IMR-90 (cell line): Measurements from ENCODE around the gene ARPC4. TPM values are rescaled to one million over a fixed set of nuclear protein-coding genes. Genes with fewer than 3 reads are reported as not detected.

Experiments
- ATAC-seq: fragments of 200-7000 bp; cut with Tn5 transposase; 2 replicates; pipeline ENCODE4 v1.9.1; 2020; ENCODE audit warnings: low read depth, mild to moderate bottlenecking, moderate library complexity
- BruUV-seq: library from RNA; stranded (reverse); fragments of 400-500 nt; replicated peaks from 2 replicates; lab custom pipeline; 2021; lab: Mats Ljungman, UMichigan
- CTCF ChIA-PET: fragments of 300-600 bp; formaldehyde crosslinking; extraction: SDS; loops from one replicate; lab custom pipeline; 2021; ENCODE audit warnings: antibody characterized with exemption; lab: Yijun Ruan, JAX
- POLR2A ChIA-PET: fragments of 300-600 bp; sonication (Branson Sonifier 250); formaldehyde crosslinking; loops from one replicate; lab custom pipeline; 2022; ENCODE audit warnings: antibody characterized with exemption; ENCODE audit not compliant: unreplicated experiment; lab: Charles Lee
- DNase-seq: peaks from one replicate; pipeline ENCODE4 v3.0.0; 2013
- H2AFZ ChIP-seq: replicated peaks from 2 replicates; pipeline ENCODE3; 2013; ENCODE audit warnings: low read length, mild to moderate bottlenecking; ENCODE audit not compliant: poor library complexity
- H2AK5ac ChIP-seq: 2 replicates; pipeline ENCODE4 v1.6.1; 2013; ENCODE audit warnings: low read depth, low read length, inconsistent platforms
- H2AK9ac ChIP-seq: replicated peaks from 2 replicates; pipeline ENCODE3; 2013; ENCODE audit warnings: mild to moderate bottlenecking, low read depth, low read length, moderate library complexity; ENCODE audit not compliant: poor library complexity
- H2BK120ac ChIP-seq: 2 replicates; pipeline ENCODE4 v1.6.1; 2013; ENCODE audit warnings: low read depth, low read length, inconsistent platforms
- H2BK15ac ChIP-seq: 3 replicates; pipeline ENCODE4 v1.6.1; 2013; ENCODE audit warnings: low read depth, low read length, inconsistent platforms
- H2BK20ac ChIP-seq: 2 replicates; pipeline ENCODE4 v1.6.1; 2013; ENCODE audit warnings: low read depth, mild to moderate bottlenecking, inconsistent platforms, low read length, moderate library complexity
- H2BK5ac ChIP-seq: 2 replicates; pipeline ENCODE4 v1.6.1; 2013; ENCODE audit warnings: mild to moderate bottlenecking, low read depth, low read length, inconsistent platforms; ENCODE audit not compliant: poor library complexity, severe bottlenecking
- H3K14ac ChIP-seq: replicated peaks from 2 replicates; pipeline ENCODE4 v1.6.1; 2013; ENCODE audit warnings: low read depth, low read length, inconsistent platforms
- H3K18ac ChIP-seq: 2 replicates; pipeline ENCODE4 v1.6.1; 2013; ENCODE audit warnings: low read depth, low read length, control low read depth
- H3K23ac ChIP-seq: 2 replicates; pipeline ENCODE4 v1.6.1; 2013; ENCODE audit warnings: low read depth, low read length, inconsistent platforms
- H3K27ac ChIP-seq: 2 replicates; pipeline ENCODE4 v1.5.1; 2013; ENCODE audit warnings: mild to moderate bottlenecking, control low read depth, low read length; ENCODE audit not compliant: insufficient read depth
- H3K27me3 ChIP-seq: 2 replicates; pipeline ENCODE4 v1.6.1; 2013; ENCODE audit warnings: low read length; ENCODE audit not compliant: control insufficient read depth, insufficient read depth
- H3K36me3 ChIP-seq: 2 replicates; pipeline ENCODE4 v1.6.1; 2013; ENCODE audit warnings: low read length, mixed read lengths; ENCODE audit not compliant: control insufficient read depth, insufficient read depth
- H3K4ac ChIP-seq: 2 replicates; pipeline ENCODE4 v1.6.1; 2013; ENCODE audit warnings: low read depth, low read length, inconsistent platforms
- H3K4me1 ChIP-seq: 2 replicates; pipeline ENCODE4 v1.6.1; 2013; ENCODE audit warnings: low read length, mixed read lengths; ENCODE audit not compliant: control insufficient read depth, insufficient read depth
- H3K4me2 ChIP-seq: 2 replicates; pipeline ENCODE4 v1.6.1; 2013; ENCODE audit warnings: low read depth, mild to moderate bottlenecking, control low read depth, low read length, moderate library complexity
- H3K4me3 ChIP-seq: 2 replicates; pipeline ENCODE4 v1.5.1; 2013; ENCODE audit warnings: low read depth, mild to moderate bottlenecking, control low read depth, low read length, moderate library complexity; ENCODE audit not compliant: insufficient read depth
- H3K56ac ChIP-seq: 2 replicates; pipeline ENCODE4 v1.6.1; 2013; ENCODE audit warnings: low read length, inconsistent platforms; ENCODE audit not compliant: insufficient read depth; ENCODE audit errors: extremely low read depth
- H3K79me1 ChIP-seq, 2 experiments: 2 replicates each; pipeline ENCODE4 v1.6.1; 2013; ENCODE audit warnings: low read length in 2 of 2, inconsistent platforms in 1 of 2, low read depth in 1 of 2
- H3K9ac ChIP-seq: 2 replicates; pipeline ENCODE4 v1.6.1; 2013; ENCODE audit warnings: low read depth, low read length, control low read depth
- H3K9me1 ChIP-seq: 2 replicates; pipeline ENCODE4 v1.6.1; 2013; ENCODE audit warnings: low read length, inconsistent platforms; ENCODE audit not compliant: insufficient read depth
- H3K9me3 ChIP-seq: 2 replicates; pipeline ENCODE4 v1.6.1; 2013; ENCODE audit warnings: low read length; ENCODE audit not compliant: control insufficient read depth, insufficient read depth
- H4K20me1 ChIP-seq: 2 replicates; pipeline ENCODE4 v1.6.1; 2013; ENCODE audit warnings: low read length, inconsistent platforms; ENCODE audit not compliant: insufficient read depth
- H4K5ac ChIP-seq: 2 replicates; pipeline ENCODE4 v1.6.1; 2013; ENCODE audit warnings: mild to moderate bottlenecking, low read depth, low read length, control low read depth
- H4K8ac ChIP-seq, 2 experiments: 2 replicates each; pipeline ENCODE4 v1.6.1; 2013; ENCODE audit warnings: low read depth in 2 of 2, low read length in 2 of 2, control low read depth in 1 of 2, inconsistent platforms in 1 of 2
- H4K91ac ChIP-seq: 2 replicates; pipeline ENCODE4 v1.6.1; 2013; ENCODE audit warnings: low read depth, low read length, inconsistent platforms; ENCODE audit not compliant: insufficient read depth
- BHLHE40 ChIP-seq: fragments of 150-350 bp; IDR thresholded peaks from 2 replicates; pipeline ENCODE4 v1.6.1; 2016; ENCODE audit warnings: mild to moderate bottlenecking, low read depth, low read length
- CEBPB ChIP-seq: IDR thresholded peaks from 2 replicates; pipeline ENCODE4 v1.6.1; 2012; ENCODE audit warnings: low read depth, low read length, improper control_type of control experiment
- CHD1 ChIP-seq: IDR thresholded peaks from 2 replicates; pipeline ENCODE4 v1.6.1; 2012; ENCODE audit warnings: low read depth, low read length, improper control_type of control experiment
- FOS ChIP-seq: fragments of 150-350 bp; IDR thresholded peaks from 2 replicates; pipeline ENCODE4 v1.6.1; 2016; ENCODE audit warnings: low read depth, low read length
- MAFK ChIP-seq: IDR thresholded peaks from 2 replicates; pipeline ENCODE4 v1.6.1; 2012; ENCODE audit warnings: low read depth, low read length, improper control_type of control experiment
- MAZ ChIP-seq: IDR thresholded peaks from 2 replicates; pipeline ENCODE4 v1.6.1; 2012; ENCODE audit warnings: low read depth, mild to moderate bottlenecking, low read length, improper control_type of control experiment, moderate library complexity, borderline replicate concordance
- MXI1 ChIP-seq: IDR thresholded peaks from 2 replicates; pipeline ENCODE4 v1.6.1; 2012; ENCODE audit warnings: low read depth, mild to moderate bottlenecking, low read length, moderate library complexity, borderline replicate concordance
- NFE2L2 ChIP-seq: fragments of 150-350 bp; IDR thresholded peaks from 2 replicates; pipeline ENCODE4 v1.6.1; 2016; ENCODE audit warnings: low read depth, mild to moderate bottlenecking, low read length
- POLR2A ChIP-seq: IDR thresholded peaks from 2 replicates; pipeline ENCODE4 v1.6.1; 2012; ENCODE audit warnings: mild to moderate bottlenecking, low read depth, low read length
- RAD21 ChIP-seq: IDR thresholded peaks from 2 replicates; pipeline ENCODE4 v1.6.1; 2012; ENCODE audit warnings: low read length, improper control_type of control experiment
- RCOR1 ChIP-seq: IDR thresholded peaks from 2 replicates; pipeline ENCODE4 v1.6.1; 2012; ENCODE audit warnings: mild to moderate bottlenecking, low read length, improper control_type of control experiment; ENCODE audit not compliant: insufficient replicate concordance
- RFX5 ChIP-seq: IDR thresholded peaks from 2 replicates; pipeline ENCODE4 v1.8.0; 2012; ENCODE audit warnings: low read depth, mild to moderate bottlenecking, low read length, moderate library complexity
- SMC3 ChIP-seq: fragments of 150-350 bp; IDR thresholded peaks from 2 replicates; pipeline ENCODE4 v1.6.1; 2016; ENCODE audit warnings: low read depth, mild to moderate bottlenecking, antibody characterized with exemption, low read length, moderate library complexity
- WGBS, 2 experiments: methylation state at CpG; one replicate each; pipeline versions ENCODE4 v1.1.5 to v1.1.7; 2013; ENCODE audit warnings: missing lambda C conversion rate in 2 of 2; ENCODE audit not compliant: insufficient read length in 1 of 2; ENCODE audit errors: extremely low coverage in 2 of 2; 5-methylcytosine and 5-hydroxymethylcytosine counted together
- dilution Hi-C: fragments of 300-500 bp; cut with HindIII; formaldehyde crosslinking; loops from one replicate; pipeline ENCODE4 v1.14.3; 2018; ENCODE audit warnings: low sequenced_read_pairs; ENCODE audit not compliant: unreplicated experiment
- in situ Hi-C: fragments of 300-500 bp; cut with MboI; formaldehyde crosslinking; loops from 3 replicates; pipeline ENCODE4 v1.14.3; 2019; ENCODE audit warnings: low sequenced_read_pairs, inconsistent platforms, mixed read lengths
- intact Hi-C: fragments of 100-400 bp; cut with micrococcal nuclease; formaldehyde crosslinking; loops from 2 replicates; pipeline ENCODE4 v1.10.0; 2022
- polyA plus RNA-seq, 3 experiments: library from polyadenylated mRNA; depleted of rRNA; stranded (reverse); fragments of >200 nt; gene quantifications; 2 replicates each; pipeline ENCODE4 v1.2.3, GENCODE V29; 2012; ENCODE audit warnings: low replicate concordance in 1 of 3
- total RNA-seq: library from RNA; depleted of rRNA; stranded (reverse); fragments of >200 nt; gene quantifications from 2 replicates; pipeline ENCODE4 v1.2.3, GENCODE V29; 2012
- TF ChIP-seq, protein P1 (sequence below): fragments of 150-350 bp; IDR thresholded peaks from 2 replicates; pipeline ENCODE4 v1.6.1; 2016; ENCODE audit warnings: low read depth, mild to moderate bottlenecking, low read length, moderate library complexity, borderline replicate concordance
- TF ChIP-seq, protein P2 (sequence below): fragments of 150-350 bp; IDR thresholded peaks from 2 replicates; pipeline ENCODE4 v1.6.1; 2017; ENCODE audit warnings: mild to moderate bottlenecking, antibody characterized with exemption, low read length, low read depth

The ARPC4 gene
- total and polyA plus RNA-seq, 2 of the 4 experiments (the other 2 are of a cell fraction) = 188 to 383 TPM

DNA sequence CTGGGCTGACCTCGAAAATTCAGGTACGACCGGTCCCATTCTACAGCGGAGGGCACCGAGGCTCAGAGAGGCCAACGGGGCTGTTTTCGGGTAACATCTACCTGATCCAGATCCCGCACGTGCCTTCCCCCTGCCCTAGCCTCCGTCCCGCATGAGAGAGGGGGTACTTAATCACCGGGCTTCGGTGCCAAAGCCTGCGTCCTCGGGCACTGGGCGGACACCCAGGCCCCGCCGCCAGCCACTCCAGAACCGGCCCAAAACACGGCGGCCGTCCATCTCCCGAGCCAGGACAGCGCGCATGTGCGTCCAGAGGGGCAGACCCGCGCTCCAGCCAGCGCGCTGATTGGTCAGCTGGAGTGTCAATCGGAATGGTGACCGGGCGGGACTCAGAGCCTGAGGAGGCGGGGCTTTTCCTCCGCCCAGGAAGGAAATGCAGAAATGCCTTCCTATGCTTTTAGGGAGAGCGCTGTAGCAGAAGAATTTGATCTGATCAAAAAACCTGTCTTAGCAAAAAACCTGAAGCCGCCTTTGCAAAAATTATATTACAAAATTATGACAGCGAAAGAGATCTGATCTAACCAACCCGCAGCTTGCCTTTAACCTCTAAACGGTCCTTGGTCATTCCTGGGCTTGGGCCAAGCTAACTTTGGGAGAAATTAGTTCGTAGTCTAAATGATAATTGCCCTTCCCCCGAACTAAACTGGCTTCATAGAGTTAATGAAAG, 51.0 kb downstream of the ARPC4 start, which contains the start of gene RPUSD3:
TSS of gene RPUSD3 (minus strand) at position 294 of the 724 bp plus-strand sequence. CDS start at position 276, 18 bp downstream.
- H2BK15ac ChIP-seq = peak within 1 kb of the TSS; percentile 59; the same call in 2 of the 3 replicates
- H3K14ac ChIP-seq = peak within 1 kb of the TSS; percentile 93
- peak within 1 kb of the TSS; percentile 59 for H2AK5ac ChIP-seq
- H3K4me3 ChIP-seq = peak within 1 kb of the TSS; percentile 71
- H2AFZ ChIP-seq = peak within 1 kb of the TSS; percentile 98
- H3K36me3 ChIP-seq = peaks cover 17% of the 10 kb centered on the region
- no peaks in the 10 kb centered on the region for H3K4me1 ChIP-seq
- H4K20me1 ChIP-seq = no peaks in the 10 kb centered on the region
- POLR2A ChIA-PET = interaction anchor here (0.6 to 0.7 kb wide), 2 partner anchors 10 to 103 kb away, joined by 3 read pairs; no protein-coding TSS in a partner anchor
- H2BK20ac ChIP-seq = peak within 1 kb of the TSS; percentile 36; the same call in 1 of the 2 replicates
- in situ Hi-C loops (no loop called here), intact Hi-C loops (loop anchor here (10.0 kb wide), 1 partner anchor 441 kb away; no protein-coding TSS in a partner anchor), dilution Hi-C loops (no loop called here)
- DNase-seq (peak; percentile 93), ATAC-seq (peak; percentile 99)
- peak within 1 kb of the TSS; percentile 92 for H2AK9ac ChIP-seq
- H2BK120ac ChIP-seq = peak within 1 kb of the TSS; percentile 22; the same call in 1 of the 2 replicates
- peak within 1 kb of the TSS; percentile 77 for H4K91ac ChIP-seq
- H3K27ac ChIP-seq = peak within 1 kb of the TSS; percentile 79
- CTCF ChIA-PET = interaction anchor here (0.8 to 1.1 kb wide), 3 partner anchors 9 to 103 kb away, joined by 3 read pairs; no protein-coding TSS in a partner anchor
- H4K8ac ChIP-seq = peak within 1 kb of the TSS; percentile 98 to 99
- no TSS peak for BruUV-seq
- peaks cover 9 to 28% of the 10 kb centered on the region in 2 experiments for H3K79me1 ChIP-seq
- peak within 1 kb of the TSS; percentile 34; the same call in 1 of the 2 replicates for H3K18ac ChIP-seq
- peak within 1 kb of the TSS; percentile 88 for H3K4me2 ChIP-seq
- H3K23ac ChIP-seq = peak within 1 kb of the TSS; percentile 83
- 0 out of 2 replicates have a peak, but pooled peaks cover 2% of the 10 kb centered on the region for H3K9me1 ChIP-seq
- peak within 1 kb of the TSS; percentile 89 for H3K4ac ChIP-seq
- H3K27me3 ChIP-seq = no peaks in the 10 kb centered on the region
- WGBS, 2 experiments = 0% methylated on average over 5 of the region's 42 CpGs; no CpG with 5 or more reads in 1 of the 2 experiments
- peak within 1 kb of the TSS; percentile 78 for H3K56ac ChIP-seq
- H3K9me3 ChIP-seq = no peaks in the 10 kb centered on the region
- peak within 1 kb of the TSS; percentile 68 for H4K5ac ChIP-seq
- peak within 1 kb of the TSS; percentile 69 for H2BK5ac ChIP-seq
- peak within 1 kb of the TSS; percentile 86 for H3K9ac ChIP-seq
- TF ChIP-seq CEBPB (no peak), MXI1 (peak; percentile 71; the same call in 1 of the 2 replicates), RFX5 (no peak), POLR2A (no peak), FOS (peak; percentile 28; the same call in 1 of the 2 replicates), CHD1 (no peak), MAZ (peak; percentile 42; the same call in 1 of the 2 replicates), BHLHE40 (peak; percentile 76), MAFK (no peak), NFE2L2 (no peak), RAD21 (no peak), SMC3 (no peak), RCOR1 (no peak)
- TF ChIP-seq, protein P1, sequence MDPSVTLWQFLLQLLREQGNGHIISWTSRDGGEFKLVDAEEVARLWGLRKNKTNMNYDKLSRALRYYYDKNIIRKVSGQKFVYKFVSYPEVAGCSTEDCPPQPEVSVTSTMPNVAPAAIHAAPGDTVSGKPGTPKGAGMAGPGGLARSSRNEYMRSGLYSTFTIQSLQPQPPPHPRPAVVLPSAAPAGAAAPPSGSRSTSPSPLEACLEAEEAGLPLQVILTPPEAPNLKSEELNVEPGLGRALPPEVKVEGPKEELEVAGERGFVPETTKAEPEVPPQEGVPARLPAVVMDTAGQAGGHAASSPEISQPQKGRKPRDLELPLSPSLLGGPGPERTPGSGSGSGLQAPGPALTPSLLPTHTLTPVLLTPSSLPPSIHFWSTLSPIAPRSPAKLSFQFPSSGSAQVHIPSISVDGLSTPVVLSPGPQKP = no peak
- TF ChIP-seq, protein P2, sequence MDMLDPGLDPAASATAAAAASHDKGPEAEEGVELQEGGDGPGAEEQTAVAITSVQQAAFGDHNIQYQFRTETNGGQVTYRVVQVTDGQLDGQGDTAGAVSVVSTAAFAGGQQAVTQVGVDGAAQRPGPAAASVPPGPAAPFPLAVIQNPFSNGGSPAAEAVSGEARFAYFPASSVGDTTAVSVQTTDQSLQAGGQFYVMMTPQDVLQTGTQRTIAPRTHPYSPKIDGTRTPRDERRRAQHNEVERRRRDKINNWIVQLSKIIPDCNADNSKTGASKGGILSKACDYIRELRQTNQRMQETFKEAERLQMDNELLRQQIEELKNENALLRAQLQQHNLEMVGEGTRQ = no peak
